ENCODE measurements around the gene PCIF1.

PCIF1 gene

DNA sequence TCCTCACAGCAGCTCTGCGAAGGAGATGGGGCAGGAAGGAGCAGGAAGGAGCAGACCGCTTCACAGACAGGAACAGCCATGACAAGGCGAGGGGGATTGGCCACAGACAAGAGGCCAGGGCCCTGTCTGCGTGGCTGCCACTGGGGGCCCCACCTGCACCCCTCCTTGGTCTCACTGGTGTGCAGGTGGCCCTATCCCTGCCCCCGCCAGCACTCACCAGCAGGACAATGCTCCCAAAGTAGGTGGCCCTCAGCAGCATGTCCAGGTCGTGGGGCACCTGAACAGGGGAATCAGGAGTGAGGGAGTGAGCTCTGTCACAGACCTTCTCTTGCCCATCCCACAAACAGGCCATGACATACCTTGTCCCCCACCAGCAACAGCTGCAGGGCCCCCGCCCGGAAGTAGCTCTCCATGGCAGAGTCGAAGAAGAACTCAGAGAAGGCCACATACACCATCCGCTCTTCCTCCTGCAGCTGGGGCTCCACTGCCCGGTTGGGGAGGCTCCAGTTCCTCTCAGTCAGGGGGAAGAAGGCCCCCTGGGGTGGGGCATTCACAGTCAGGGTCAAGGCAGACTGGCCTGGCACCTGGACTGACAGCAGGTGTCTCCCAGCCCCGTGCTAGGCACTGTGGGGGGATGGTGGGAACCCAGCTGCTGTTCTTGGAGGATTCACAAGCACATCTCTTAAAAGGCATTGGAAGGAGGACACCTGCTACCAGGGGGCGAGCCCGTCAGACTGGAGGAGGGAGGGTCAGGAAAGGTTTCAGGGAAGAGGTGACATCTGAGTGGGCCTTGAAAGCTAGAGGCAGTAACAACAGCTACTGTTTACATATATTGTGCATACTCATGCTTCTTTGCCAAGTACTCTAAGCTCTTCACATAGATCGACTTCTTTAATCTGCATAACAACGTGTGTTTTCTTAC is 29.6 kb upstream of the PCIF1 start:
- no peak for DNase-seq

GRCh38 chr20:45905505-45906079 is 28.9 kb upstream of the PCIF1 start:
- no peak for DNase-seq

DNA sequence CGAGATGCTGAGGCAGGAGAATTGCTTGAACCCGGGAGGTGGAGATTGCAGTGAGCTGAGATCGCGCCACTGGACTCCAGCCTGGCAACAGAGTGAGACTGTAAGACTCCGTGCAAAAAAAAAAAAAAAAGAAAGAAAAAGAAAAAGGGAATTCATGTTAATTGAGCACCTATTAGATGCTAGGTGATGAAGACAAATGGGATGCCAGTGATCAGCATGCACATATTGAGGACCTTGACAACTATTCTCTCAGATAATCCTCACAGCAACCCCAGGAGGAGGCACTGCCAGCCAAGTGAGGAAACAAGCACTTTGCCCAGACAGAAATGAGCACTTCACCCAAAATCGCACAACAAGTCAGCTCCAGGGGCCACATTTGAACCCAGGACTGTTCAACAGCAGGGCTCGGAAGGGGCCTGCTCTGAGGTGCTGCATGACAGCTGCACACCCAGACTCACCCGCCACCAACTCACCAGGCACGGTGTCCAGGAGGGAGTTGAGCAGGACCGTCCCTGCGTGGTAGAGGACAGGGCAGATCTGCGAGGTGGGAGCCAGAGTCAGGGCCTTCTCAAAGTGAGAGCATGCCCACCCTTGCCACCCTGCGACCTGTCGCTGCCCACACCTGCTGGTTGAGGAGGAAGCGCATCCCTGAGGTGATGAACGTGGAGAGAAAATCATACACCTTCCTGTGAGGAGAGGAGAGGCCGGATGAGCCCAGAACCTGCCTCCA is 27.1 kb upstream of the PCIF1 start:
- DNase-seq = no peak

DNA sequence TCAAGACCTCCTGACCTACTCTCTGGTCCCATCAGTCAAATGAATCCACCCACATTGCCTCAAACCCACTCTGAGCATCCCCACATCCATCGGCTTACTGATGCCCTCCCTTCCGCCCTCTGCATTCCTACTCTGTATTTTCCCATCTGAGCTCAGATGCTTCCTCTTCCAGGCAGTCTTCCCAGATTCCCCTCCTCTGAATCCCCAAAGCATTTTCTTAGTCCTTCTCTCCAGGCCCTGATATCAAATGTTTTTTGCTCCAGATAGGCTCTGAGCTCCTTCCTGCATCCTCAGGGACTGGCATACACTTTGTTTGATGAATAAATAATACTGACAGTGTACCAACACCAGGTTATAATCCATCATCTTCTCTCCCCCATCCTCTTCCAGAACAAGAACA is 26.4 kb upstream of the PCIF1 start:
- DNase-seq = no peak

GRCh38 chr20:45909336-45909808 is 25.1 kb upstream of the PCIF1 start:
- DNase-seq = no peak

DNA sequence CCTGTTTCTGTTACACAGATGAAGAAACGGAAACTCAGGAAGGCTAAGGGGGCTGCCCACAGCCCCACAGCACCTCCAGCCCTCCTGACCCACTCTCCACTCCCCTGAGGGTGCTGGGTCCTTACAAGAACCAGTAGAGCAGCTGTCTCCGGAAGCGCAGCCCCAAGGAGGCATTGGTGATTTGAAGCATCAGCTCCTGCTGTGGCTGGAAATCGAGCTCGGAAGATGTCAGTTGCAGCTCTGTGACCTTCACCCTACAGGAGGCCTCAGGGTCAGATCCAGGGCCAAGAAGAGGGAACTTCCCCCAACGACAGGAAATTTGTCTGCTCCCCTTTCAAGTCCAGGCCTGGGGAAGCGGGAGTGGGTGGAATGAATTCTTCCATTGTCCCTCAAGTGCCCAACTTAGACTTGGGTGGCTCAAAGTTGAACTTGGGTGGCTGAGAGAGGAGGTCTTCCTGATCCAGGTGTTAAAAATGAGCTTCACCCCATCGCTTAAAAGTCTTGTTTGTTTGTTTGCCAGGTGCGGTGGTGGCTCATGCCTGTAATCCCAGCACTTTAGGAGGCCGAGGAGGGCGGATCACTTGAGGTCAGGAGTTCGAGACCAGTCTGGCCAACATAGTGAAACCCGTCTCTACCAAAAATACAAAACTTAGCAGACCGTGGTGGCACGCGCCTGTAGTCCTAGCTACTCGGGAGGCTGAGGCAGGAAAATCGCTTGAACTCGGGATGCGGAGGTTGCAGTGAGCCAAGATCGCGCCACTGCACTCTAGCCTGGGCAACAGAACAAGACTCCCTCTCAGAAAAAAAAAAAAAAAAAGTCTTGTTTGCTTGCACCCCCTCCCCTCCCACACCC is 24.4 kb upstream of the PCIF1 start:
- DNase-seq = no peak

- no peak for DNase-seq
Measured at GRCh38 chr20:45910670-45911485, 23.6 kb upstream of the PCIF1 start.

GRCh38 chr20:45911486-45912343 is 22.8 kb upstream of the PCIF1 start, which contains the start of gene PLTP:
Gene PLTP (minus strand): TSS chr20:45912155. CDS start chr20:45911452, 703 bp downstream.
- no peak for DNase-seq

DNA sequence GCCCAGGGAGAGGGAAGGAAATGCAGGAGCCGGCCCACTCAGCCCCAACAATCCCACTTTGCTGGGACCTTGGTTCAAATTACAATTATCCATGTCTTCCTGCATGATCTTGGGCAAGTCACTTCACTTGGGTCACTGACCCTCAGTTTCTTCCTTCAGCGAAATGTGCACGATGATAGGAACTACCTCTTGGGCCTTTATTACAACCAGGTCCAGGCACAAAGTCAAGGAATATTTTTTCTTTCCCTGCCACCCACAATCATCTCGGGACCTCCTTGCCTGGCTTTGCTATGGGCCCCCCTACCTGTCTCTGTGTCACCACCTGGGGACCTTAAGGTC is 22.2 kb upstream of the PCIF1 start:
- DNase-seq = no peak

GRCh38 chr20:45913116-45913515 is 21.4 kb upstream of the PCIF1 start:
- DNase-seq = no peak

DNA sequence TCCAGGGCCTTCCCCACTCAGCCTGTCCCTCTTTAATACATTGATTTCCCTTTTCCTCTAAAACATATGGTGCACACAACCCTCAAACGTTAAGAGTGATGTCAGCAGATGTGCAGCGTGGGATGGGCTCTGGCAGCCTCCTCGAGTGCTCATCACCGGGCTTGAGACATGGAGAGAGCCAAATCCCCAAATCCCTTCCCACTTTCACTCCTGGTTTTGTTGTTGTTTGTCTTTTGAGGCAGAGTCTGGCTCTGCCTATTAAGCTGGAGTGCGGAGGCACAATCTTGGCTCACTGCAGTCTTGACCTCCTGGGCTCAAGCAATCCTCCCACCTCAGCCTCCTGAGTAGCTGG is 16.7 kb upstream of the PCIF1 start:
- no peak for DNase-seq

- DNase-seq = no peak
Measured at GRCh38 chr20:45918182-45918737, 16.2 kb upstream of the PCIF1 start.

DNA sequence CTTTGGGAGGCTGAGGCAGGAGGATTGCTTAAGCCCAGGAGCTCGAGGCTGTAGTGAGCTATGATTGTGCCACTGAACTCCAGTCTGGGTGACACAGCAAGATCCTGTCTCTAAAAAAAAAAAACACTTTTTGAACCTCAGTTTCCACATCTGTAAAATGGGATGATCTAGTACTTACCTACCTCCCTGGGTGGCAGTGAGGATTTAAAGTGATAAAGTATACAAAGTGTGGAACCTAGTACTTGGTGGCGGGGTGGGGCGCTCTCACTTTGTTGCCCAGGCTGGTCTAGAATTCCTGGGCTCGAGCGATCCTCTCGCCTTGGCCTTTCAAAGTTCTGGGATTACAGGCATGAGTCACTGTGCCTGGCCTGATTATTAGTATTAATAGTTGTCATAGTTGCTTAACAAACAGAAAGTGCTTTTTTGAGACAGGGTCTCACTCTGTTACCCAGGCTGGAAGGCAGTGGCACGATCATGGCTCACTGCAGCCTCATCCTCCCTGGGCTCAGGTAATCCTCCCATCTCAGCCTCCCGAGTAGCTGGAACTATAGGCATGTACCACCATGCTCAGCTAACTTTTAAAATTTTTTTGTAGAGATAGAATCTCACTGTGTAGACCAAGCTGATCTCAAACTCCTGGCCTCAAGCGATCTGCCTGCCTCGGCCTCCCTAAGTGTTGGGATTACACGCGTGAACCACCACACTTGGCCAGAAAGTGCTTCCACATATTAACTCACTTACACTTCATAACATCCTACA is 15.5 kb upstream of the PCIF1 start:
- DNase-seq = no peak

- peak; percentile 22 to 52 for DNase-seq
Measured at GRCh38 chr20:45919542-45920399, 14.7 kb upstream of the PCIF1 start.

DNA sequence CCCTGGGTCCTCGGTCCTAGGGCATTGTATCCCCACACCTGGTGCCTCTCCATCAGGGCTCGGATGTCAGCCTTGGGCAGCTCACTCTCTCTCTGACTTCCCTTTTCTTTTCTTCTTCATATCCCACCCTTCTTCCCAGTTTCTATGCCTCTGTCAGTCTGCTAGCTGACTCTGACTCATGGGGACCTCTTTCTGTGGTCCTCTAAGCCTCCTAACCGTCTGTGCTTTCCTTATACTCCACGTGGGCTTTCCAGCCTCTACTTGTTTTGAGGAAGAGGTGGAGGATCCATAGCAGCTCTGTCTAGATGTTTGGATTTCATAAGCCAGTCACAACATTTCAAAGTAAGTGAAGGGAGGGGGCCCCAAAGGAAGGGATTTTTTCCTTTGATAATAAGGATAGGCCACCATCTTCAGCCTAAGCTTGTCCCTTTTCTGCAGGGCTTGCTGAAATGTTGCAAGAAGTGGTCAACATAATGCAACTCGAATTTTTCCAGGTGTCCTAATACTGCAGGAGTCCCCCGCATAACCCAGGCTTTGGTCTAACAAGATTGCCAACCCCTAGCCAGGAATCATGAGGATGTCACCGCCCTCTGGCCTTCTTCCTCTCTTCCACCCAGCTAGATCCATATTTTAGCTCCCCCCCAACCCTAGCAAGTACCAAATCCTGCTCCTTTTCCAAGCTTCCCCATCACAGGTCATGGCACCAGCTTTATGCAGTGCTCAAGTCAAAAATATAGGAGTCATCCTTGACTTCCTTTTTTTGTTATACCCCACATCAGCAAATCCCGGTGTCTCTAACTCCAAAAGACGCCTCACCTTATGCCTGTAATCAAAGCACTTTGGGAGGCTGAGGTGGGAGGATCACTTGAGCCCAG is 13.8 kb upstream of the PCIF1 start:
- DNase-seq = no peak

DNA sequence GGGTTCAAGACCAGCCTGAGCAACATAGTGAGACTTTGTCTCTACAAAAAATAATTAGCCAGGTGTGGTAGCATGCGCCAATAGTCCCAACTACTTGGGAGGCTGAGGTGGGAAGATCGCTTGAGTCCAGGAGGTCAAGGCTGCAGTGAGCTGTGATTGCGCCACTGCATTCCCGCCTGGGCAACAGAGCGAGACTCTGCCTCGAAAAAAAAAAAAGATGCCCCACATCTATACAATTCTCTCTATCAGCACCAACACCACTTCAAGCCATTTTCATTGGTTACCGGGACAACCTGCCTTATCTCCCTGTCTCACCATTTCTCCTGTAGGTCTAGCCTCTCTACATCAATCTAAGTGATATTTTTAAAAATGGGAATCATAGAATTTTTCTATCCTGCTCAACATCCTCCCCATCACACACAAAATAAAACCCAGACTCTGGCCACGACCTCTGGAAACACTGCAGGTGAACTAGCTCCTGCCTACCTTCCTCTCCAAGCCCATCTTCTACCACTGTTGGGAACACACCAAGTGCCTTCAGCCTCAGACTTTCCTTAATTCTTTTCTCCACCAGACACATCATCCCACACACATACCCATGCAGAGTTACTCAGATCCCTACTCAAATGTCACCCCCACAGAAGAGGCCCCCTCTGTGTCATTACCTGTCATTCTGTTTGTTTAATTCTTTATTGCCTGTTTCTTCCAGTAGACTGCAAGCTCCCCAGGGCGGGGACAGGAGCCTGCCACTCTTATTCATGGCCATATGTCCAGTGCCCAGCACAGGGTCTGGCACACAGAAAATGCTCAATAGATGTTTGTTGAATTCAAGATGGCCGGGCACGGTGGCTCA is 12.9 kb upstream of the PCIF1 start:
- DNase-seq = no peak

Measured in SHP77 (cell line).